Left renal pelvis (tissue), 4 donors: ENCODE measurements around the gene IFNK. TPM values are rescaled to one million over a fixed set of nuclear protein-coding genes. Genes with fewer than 3 reads are reported as not detected.

Source experiments
- DNase-seq, 4 donors: peaks; one replicate each; pipeline ENCODE4 v3.0.0-alpha.2; 2013; ENCODE audit warnings: low read depth in 4 of 4, low spot score in 3 of 4
- polyA plus RNA-seq, 4 donors: library from polyadenylated mRNA; unstranded; fragments of 120-200 nt; gene quantifications; one replicate each; pipeline ENCODE4 v1.2.1, GENCODE V29; 2013; ENCODE audit not compliant: insufficient read length in 4 of 4

IFNK gene
- polyA plus RNA-seq, 4 donors = not detected

DNA sequence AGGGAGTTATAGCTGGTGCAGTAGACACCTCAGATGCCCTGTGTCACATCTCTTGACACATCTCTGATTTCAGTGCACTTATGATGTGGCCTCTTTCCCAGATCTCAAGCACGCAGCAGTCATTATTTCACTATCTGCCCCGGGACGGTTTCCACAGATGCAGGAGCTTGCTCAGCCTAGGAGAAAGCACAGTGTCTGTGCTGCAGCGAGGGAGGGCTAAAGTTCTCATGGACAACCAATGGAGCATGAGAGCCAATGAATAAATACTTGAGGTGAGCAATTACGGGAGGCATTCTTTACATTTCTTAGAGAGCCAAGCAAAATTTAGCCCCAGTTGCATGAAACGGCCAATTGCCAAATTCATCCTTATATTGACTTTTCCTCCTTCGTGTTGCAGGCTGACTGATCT, 12.9 kb downstream of the IFNK start:
- DNase-seq = no peak

DNA sequence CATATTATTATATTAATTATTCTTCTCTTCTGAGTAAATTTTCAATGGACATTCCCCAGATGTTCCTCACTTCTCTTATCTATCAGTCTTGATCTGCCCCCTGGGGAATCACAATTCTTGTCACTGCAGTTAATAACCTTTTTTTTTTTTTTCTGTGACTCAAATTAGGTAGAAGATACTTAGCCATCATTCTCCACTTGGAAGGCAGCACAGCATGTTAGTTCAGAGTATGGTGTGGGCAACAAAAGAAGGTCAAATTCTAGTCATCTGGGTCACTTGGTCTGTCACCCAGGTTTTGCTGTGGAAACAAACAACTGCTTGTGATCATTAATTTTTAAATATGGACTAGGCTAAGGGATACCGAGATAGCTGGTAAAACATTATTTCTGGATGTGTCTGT, 13.7 kb downstream of the IFNK start:
- no peak for DNase-seq

GRCh38 chr9:27538647-27539046, 14.6 kb downstream of the IFNK start:
- no peak for DNase-seq

DNA sequence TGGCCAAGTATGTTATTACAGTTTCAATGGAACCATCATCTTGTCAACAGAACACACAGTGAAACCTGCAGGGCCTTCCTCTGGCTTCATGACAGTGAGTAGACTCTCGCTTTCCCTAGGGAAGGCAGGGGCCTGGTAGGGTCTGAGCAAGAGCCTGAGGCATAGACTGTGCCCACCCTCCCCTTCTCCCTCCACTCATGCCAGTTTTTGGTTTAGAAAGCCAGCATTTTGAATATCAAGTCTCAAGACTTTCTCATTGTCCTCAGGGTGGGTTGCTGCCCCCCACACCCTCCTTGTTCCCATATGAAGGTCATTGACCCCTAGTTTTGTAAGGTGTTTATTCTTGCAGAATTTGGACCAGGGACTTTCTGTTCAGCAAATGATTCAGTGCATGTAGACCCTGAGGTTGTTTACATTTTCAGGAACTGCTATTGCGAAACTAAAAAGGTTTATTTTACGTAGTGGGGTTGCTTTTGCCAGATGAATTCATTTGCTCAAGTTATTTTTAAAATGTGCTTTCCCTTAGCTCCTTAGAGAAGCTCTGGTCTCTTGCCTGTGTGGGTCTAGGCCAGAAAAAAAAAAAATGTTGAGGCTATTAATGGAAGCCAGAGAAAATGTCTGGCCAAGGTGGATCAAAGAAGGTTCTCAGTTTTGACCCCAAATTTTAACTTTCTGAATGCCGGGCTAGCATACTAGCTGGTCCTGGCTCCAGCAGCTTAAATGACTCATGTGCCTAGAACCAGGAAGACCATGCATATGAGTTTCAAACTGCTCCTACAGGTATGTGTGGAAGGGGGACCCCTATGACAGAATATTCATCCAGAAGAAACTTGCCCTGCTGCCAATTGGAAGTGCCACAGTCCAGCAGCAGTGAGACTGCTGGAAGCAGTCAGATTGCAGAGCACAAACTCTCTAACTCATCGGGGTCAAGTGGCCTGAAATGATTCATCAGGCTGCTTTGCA, 15.7 kb downstream of the IFNK start:
- DNase-seq = no peak

GRCh38 chr9:27540502-27540901, 16.4 kb downstream of the IFNK start:
- no peak for DNase-seq

DNA sequence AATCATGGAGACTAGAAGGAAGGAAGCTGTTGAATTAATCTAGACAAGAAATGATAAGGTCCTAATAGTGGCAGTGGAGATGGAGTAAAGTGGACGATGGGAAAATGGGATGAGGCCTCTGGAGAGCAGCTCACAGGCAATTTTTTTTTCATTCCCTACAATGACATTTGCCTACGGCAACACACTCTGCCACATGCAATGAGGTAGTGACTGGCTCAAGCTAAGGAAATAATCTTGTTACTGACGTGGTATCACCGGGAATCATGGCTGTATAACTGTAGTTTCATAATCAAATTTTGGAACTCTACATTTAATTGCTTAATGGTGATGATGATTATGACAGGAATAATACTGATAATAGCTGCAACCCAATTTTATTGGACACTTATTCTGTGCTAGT, 17.6 kb downstream of the IFNK start:
- DNase-seq = no peak

GRCh38 chr9:27542508-27542907, 18.4 kb downstream of the IFNK start:
- DNase-seq = no peak

GRCh38 chr9:27545471-27545870, 21.4 kb downstream of the IFNK start:
- DNase-seq = no peak

DNA sequence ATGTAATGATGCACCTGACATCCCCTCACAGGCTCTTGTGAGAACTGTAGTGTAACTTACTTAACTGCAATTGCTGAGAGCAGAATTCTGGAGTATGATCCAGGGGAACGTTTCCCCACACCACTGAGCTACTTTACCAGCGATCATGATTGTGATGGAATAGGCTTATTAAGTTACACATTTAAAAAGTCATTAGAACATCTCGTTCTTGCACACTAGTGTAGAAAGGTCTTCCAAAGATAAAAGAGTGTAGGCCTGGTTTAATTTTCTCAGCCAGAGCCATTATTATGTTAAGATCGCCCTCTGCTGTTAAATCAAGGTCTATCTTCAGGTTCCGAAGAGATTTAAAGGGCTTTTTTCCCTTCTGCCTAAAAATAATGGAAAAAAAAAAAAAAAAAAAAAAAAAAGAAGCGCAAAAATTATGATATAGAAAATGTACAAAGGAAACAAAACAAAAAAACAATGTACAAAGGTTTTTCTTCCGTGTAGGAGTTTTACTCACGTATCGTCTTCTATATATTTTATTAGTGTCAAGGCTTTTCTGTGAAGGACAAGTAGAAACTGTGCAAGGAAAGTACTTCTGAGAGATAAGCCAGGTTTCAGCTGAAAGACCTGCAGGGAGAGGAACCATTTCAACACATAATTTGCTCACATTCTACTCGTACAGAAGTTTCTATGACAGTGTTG, 24.1 kb downstream of the IFNK start:
- no peak for DNase-seq

DNA sequence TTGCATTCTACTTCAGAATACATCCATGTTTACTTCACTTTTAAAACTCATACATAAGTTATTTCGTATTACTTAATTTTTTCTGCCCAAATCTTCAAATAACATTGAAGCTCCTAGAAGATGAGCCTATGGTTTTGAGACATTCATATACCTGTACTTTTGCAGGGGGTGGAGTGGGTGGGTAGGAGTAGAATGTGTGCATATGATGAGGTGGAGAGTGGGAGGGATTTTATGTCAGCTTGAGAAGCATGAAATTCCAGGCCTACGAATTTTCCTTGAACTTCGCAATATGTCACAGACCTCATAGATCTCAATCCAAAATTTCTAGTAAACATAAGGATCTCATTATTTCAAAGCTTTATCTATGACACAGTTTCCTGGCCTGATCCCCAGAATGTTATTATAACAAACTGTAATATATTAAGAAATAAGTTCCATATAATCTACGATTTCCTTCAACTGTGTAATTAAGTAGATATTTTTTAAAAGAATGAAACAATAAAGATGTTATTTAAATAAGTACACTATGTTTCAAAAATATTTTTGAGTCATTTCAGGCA, 25.2 kb downstream of the IFNK start:
- no peak for DNase-seq

DNA sequence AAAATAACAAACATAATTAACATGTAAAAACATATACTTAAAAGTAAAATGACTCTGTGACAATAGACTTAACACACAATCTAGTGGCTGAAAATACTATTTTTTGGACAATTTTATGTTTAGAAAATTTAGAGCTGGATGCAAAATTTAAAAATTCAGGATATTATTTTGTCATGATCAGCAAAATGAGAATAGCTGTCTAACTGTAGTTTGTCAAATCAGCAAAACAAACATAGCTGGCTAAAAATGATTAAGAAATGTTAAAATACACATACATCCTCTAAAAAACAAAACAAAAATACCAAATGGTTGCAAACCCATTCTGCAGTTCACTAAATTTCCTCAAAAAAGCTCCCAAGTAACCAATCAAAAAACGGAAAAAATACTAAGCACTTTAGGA, 30.6 kb downstream of the IFNK start:
- DNase-seq = no peak

DNA sequence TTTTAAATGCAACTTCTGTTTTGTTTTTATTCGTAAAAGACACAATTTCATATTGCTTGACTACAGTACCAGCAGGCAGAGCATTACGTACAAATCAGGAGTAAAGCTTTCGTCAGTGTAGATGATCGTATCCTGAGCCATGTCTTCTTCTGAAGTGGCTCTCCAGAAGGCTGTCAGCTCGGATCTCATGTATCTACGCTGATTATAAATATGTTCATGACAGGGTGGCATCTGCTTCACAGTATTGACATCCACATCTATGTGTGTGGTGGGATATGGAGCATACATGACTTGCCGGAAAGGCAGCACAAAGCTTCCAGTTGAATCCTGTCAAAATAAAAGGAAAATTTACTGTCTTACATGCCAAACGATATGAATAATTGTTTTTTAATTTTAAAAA, 32.4 kb downstream of the IFNK start:
- no peak for DNase-seq

DNA sequence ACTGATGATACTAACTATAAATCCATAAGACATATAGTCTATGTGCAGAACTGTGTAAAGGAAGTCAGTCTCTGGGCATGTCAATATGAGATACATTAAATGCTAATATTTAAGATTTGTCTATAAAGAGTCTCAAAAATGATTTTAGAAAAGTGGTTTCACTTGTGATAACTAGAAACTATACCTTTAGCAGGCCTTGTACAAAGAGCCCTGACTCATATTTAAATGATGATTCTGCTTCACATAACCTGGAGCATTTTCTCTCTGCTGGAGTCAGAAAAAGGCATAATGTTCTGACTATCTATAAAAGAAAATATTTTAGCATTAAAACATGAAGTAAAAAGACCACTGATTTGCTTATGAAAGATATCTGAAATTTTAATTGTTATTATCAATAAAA, 34.2 kb downstream of the IFNK start:
- DNase-seq = no peak

GRCh38 chr9:27560457-27560856, 36.4 kb downstream of the IFNK start:
- DNase-seq = no peak

DNA sequence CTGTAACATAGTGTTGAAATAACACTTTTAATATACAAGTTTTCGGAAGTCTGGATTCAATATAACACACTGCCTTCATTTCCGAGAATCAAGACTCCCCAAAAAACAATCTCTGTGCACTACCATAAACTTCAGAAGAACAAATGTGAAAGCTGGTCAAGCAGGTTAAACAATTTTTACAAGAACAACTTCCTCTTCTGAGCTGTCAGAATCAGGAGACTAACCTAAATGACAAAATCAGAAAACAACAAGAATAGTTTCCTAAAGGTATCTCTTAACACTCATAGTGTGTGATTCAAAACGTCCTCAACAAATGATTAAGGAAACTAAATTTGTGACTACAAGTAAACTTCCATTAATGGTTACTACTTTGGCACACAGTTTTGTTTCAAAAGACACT, 37.6 kb downstream of the IFNK start:
- DNase-seq = no peak

DNA sequence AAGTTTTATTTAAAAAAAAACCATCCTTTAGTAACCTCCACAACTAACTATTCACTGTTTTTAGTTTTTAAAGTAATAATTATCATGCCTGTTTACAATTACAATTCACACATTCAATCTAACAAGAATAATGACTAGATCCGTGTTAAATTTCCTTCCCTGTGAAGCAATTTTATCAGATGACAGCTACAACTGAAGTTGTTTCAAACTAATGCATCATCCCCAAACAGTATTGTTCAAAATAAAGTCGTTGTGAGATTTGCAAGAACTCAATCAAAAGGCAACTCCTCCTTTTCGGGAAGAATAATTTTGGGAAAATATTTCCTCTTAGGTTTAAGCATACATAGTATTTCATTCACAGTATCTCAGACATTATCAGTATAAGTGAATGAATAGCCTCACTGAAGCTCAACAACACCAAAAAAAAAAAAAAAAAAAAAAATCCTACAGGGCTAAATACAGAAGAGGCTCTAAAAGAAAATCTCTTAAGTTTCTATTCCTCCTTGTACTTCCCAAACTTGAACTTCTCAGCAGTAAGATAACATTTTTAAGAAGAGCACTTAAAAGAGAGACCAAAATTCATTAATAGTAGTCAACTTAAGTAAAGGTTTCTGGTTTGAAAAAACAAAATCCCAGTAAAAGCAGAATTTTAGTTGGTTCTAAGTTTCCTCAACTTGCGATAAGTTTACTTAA, 39.8 kb downstream of the IFNK start:
- no peak for DNase-seq

GRCh38 chr9:27564670-27565069, 40.6 kb downstream of the IFNK start:
- no peak for DNase-seq

GRCh38 chr9:27565696-27566095, 41.6 kb downstream of the IFNK start:
- no peak for DNase-seq

- no peak for DNase-seq
Observed at GRCh38 chr9:27566118-27566517, 42.0 kb downstream of the IFNK start.

DNA sequence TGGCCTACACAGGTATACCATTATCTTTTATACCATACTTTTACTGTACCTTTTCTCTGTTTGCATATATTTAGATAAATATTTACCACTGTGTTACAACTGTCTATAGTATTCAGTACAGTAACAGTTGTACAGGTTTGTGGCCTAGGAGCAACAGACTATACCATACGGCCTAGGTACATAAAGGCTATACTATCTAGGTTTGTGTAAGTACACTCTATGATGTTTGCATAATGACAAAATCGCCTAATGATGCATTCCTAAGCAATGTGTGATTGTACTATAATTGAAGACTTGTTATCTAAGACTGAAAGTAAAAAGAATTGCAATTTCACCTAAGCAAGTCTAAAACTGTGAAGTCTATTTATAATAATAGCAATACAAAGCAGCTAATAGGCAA, 45.3 kb downstream of the IFNK start:
- DNase-seq = no peak

DNA sequence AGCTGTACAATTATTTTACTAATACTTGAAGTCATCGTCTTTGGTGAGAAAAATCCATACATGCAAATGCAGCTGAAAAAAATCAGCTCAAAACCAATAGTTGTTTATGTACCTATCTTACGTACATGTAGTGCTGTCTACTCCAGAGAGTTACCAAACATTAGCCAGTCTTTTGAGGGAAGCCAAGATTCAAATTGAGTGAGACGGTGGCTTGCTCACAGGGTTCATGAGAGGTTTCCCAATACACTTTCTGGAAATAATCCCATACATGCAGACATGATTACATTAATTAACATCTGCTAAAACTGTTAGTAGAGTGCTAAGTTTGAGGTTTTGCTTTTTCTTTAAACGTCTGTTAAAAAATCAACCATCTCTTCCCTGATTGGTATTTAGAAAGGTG, 46.9 kb downstream of the IFNK start:
- DNase-seq = no peak
